ENCODE results near the gene OPCML.

Gene OPCML

DNA sequence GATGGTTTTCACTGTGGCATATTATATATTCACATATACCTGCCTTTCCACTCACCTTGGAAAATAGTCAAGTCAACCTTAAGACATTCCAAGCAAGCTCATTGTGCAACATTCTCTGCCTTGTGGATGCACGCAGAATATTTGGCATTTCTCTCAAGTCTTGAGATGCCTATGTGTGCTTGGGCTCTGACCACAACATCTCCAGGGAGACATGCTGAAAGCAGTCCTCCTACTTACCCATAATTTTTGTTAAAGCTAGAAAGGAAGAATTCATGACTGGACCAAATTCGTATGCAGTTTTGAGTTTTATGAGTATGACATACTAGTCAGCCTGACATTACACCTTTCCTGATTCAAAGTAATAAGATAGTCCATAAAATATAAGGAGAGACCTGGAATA, 684.0 kb downstream of the OPCML start:
- no peak for TF ChIP-seq CTCF (IDR thresholded peaks at IDR 0.05; ENCODE audit: insufficient read depth, low read depth, low read length, missing control alignments)
- no peak overlapping the region for H3K4me3 ChIP-seq (ENCODE audit: low read length)
- DNase-seq (ENCODE audit: low read depth): peak; percentile 83

DNA sequence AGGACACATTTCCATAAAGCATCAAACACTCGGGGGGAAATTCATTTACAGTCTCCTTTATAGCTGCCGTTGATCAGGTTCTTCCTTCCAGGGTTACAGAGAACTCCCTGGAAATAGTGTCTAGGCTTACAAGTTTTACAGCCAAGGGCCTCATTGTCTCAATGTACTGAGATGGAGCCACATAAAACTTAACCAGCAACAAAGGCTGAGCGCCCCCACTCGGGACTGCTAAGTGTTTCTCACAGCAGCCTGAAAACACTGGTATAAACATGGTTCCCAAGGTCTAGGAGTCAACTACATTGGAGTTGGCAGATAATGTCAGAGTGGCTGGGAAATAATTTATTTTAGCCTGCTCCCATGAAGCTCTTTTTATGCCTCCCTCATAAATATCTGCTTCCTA, 686.2 kb downstream of the OPCML start:
- no peak for DNase-seq (ENCODE audit: low read depth)
- no peak for TF ChIP-seq CTCF (IDR thresholded peaks at IDR 0.05; ENCODE audit: insufficient read depth, low read depth, low read length, missing control alignments)
- no peak overlapping the region for H3K4me3 ChIP-seq (ENCODE audit: low read length)

DNA sequence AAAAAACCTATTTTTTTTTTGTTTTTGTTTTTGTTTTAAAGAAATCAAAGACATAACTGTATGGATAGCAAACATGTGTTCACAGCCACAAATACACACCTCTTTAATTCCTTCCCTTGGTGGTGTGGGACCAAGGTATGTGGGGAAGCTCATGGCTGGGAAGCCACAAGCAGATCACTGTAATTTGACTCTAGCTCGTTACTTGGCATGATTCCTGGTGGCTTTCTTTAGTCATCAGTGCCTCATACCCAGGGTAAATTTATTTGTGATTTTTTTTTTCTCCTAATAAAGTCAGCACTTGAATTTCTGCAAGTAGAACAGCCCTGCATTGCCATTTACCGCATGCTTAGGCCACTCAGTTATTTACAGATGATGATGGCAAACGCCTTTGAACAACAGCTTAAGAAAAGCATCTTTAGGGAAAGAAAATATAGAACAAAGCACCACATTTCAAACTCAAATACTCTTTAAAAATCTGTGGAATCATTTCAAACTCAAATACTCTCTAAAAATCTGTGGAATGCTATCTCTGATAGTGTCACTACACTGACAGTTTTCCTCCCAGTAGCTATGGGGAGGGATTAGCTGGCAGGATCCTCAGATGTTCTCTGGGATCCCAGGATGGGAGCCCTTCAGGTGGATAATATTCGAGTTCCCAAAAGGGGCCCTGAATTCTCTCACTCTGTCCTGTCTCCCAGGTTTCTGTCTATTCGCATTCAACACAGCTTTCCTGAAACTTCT, 687.2 kb downstream of the OPCML start:
- DNase-seq (ENCODE audit: low read depth): peak; percentile 85
- TF ChIP-seq CTCF (IDR thresholded peaks at IDR 0.05; ENCODE audit: insufficient read depth, low read depth, low read length, missing control alignments): no peak
- no peak overlapping the region for H3K4me3 ChIP-seq (ENCODE audit: low read length)

- DNase-seq (ENCODE audit: low read depth): no peak
- no peak for TF ChIP-seq CTCF (IDR thresholded peaks at IDR 0.05; ENCODE audit: insufficient read depth, low read depth, low read length, missing control alignments)
- no peak overlapping the region for H3K4me3 ChIP-seq (ENCODE audit: low read length)
These were observed 691.6 kb downstream of the OPCML start for GRCh38 chr11:132840660-132841059.

DNA sequence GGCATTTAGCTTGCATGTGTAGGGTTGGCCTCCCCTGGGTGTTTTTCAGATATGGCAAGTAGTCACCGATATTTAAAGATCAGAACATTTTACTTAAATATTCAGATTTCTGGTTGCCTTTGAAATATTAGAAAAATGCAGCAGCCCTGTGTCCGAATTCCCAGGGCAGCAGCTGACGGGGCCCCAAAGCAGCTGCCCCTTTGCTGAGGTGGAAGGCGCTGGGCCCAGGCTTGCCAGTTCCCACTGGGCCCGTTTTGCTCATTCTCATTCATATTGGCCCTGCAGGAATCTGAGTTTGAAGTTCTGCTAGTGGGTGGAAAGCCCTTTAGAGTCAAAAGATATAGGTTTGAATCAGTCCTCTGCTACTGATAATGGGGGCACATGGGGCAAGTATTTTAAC, 692.1 kb downstream of the OPCML start:
- no peak overlapping the region for H3K4me3 ChIP-seq (ENCODE audit: low read length)
- DNase-seq (ENCODE audit: low read depth): no peak
- TF ChIP-seq CTCF (IDR thresholded peaks at IDR 0.05; ENCODE audit: insufficient read depth, low read depth, low read length, missing control alignments): no peak

GRCh38 chr11:132839236-132839945, 692.9 kb downstream of the OPCML start:
- no peak for DNase-seq (ENCODE audit: low read depth)
- no peak overlapping the region for H3K4me3 ChIP-seq (ENCODE audit: low read length)
- no peak for TF ChIP-seq CTCF (IDR thresholded peaks at IDR 0.05; ENCODE audit: insufficient read depth, low read depth, low read length, missing control alignments)

All from epithelial cell of esophagus (primary cell).